CD4-positive, alpha-beta T cell treated with Interleukin-12 subunit alpha and Interleukin-12 subunit beta, for 1 hour (primary cell): ENCODE measurements around the gene OSBPL10.
"Not testable (repeated sequence)": the region's sequence is repeated elsewhere in the genome, so short reads cannot be mapped to it uniquely, and the experiment has no call there.

ENCODE experiments used
- DNase-seq: peaks from one replicate; pipeline ENCODE4 v3.0.0-alpha.2; 2020

Gene OSBPL10

DNA sequence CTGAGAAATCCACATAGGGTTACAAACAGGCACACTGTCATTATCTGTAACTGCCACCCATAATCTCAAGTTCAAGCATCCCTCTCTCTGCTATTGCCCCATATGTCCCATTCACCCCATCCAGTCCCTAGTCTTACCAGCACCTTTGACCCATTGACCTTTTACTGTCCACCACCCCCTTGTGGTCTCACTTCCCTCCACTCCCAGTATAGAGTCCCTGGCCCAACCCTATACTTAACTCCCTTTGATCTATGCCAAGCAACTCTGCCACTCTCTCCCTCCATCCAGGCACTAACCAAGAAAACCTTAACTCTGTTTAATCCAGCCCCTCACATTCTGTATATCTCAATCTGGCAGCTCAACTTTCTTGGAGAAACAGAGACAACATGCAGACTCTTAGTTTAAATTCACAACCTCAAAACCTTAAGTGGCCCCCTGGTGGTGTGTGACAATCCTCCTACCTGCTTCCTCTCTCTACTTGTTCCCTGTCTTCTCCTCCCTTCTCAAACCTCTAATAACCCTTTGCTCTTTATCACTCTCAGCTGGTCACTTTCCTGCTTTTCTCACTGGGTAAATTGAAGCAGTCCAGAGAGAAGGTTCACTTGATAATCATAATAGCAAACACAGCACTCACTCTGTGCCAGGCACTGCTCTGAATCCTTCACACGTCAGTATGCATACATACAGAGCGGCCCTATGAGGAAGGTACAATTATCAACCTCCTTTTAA lies 285.6 kb downstream of the OSBPL10 start:
- peak; percentile 29 for DNase-seq

DNA sequence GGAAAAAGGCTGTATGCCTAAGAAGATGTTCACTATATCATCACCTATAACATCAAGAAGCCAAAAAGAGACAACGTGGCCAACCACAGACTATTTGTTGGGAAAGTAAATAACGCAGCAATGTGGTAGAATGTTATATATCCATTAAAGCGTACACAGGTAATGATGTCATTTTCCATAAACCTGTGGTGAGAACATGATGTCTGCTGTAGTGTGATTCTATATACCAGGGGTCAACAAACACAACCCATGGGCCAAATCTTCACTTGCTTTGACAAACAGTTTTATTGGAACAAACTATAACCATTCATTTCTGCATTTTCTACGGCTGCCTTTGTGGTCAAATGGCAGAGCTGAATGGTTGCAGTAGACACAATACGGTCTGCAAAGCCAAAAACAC lies 287.7 kb downstream of the OSBPL10 start:
- no peak for DNase-seq

DNA sequence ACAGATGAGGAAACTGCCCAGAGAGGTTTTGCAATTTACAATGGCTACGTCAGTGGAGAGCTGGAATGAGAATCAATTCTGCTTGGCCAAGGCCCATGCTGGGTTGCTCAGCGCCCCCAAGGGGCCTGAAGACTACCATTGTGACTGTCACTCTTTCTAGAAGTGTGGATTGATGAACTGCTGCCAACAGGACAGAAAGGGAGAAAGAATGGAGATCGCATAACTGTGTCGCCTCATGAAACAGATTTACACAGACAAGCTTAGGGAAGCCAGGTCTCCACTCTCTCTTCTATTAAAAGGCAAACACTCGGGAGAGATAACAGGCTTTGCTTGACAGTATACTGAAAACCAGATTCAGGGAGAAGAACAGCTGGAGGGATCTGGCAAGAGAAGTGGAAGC lies 288.3 kb downstream of the OSBPL10 start:
- DNase-seq: no peak

DNA sequence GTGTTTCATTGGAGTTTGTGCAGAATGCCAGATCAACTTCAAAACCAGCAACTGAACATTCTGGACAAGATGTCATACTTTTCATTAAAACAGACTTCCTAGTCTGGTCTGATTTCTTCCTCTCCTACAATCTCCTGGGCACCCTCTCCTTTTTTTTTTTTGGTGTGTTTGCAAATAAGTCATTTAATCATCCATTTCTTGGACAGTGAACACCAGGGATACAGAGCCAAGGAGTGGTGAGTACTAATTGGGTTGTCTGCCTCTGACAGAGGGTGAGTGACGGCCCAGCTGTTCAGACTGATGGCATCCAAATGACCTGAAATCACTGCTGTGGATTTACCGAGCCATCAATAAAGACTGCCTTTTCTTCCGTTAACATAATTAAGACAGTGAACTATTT lies 290.3 kb downstream of the OSBPL10 start:
- no peak for DNase-seq

DNA sequence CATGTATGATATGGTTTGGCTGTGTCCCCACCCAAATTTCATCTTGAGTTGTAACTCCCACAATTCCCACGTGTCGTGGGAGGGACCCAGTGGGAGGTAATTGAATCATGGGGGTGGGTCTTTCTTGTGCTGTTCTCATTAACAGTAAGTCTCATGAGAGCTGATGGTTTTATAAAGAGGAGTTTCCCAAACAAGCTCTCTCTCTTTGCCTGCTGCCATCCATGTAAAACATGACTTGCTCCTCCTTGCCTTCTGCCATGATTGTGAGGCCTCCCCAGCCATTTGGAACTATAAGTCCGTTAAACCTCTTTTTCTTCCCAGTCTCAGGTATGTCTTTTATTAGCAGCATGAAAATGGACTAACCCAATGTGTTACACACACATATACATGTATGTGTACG lies 291.5 kb downstream of the OSBPL10 start:
- not testable (repeated sequence) for DNase-seq

DNA sequence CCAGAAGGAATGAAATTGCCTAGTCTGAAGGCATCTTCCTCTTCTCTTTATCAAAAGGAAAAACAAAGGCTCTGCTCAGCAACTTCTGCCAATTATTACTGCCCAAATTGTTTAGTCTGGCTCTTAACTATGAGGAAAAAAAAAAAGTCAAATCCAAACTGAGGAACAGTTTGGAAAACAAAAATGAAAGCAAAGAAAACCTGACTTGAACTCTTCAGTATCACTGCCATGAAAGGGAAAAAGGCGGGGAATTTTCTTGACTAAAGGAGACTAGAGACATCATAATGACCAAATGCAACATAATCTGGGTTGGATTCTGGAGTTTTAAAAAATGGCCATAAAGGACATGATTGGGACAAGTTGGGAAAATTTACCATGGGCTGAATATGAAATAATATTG lies 292.1 kb downstream of the OSBPL10 start:
- no peak for DNase-seq

DNA sequence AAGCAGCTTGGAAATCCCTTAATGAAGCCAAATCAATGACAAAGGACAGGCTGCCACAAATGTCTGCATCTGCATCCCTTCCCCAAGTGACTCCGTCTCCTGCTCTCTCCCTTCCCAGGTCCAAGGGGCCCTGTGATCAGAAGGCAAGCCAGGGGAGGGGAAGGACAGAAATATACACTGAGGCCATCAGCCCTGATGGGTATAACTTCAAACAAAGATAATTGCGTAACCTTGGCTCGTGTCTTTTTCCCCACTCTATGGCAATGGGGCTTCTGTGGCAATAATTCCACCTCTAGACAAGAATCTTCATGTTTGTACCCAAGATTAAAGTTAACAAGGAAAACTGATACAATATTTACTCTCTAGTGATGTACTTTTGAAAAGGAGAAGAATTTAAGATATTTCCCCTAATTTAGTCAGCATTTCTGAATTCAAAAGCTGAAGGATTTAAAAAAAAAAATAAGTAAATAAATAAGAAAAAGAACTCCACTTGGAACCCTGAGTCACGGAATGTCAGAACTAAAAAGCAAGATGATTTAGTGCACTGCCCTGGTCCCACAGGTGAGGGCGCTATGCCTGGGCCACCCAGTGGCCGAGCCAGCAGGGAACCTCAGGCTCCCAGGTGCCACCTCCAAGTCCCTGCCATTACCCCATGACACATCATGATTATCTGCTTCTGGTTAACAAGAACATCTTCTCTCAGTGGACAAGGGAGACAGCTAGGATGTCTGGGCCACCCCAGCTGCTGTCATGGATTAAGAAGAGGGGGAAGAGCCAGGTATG lies 293.9 kb downstream of the OSBPL10 start:
- no peak for DNase-seq

DNA sequence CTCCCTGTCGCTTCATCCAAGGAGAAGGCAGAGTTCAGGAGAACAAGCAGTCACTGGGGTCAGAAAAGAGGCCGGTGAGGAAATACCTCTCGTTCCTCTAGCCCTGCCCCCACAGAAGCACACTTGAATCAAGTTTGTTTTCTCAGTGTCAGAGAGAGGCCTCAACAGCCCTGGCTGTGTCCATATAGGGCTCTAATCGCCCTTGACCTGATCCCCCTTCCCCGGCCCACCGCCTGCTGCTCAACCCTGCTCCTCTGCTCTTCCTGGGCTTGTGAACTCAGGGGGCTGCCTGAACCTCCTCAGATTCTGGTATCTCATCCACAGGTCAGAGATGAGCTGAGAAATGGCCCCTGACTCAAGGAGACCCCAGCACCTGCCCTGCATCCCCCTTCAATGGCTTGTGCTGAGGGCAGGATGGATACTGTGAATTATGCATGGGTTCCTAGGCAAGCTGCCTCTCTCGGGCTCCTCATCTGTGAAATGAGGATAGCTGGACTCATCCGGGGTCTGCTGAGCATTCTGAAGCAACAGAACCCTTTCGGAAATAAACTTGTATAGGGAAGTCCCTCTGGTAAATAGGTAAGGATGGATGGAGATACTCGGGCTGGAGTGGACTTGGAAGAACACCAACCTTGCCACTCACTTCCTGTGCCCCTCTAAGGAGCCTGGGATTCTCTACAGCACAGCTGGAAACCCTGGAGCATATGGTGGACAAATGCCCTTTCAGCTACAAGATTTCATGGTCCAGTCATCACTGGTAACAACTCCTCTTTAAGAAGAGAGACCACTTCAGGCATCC lies 300.8 kb downstream of the OSBPL10 start:
- no peak for DNase-seq

DNA sequence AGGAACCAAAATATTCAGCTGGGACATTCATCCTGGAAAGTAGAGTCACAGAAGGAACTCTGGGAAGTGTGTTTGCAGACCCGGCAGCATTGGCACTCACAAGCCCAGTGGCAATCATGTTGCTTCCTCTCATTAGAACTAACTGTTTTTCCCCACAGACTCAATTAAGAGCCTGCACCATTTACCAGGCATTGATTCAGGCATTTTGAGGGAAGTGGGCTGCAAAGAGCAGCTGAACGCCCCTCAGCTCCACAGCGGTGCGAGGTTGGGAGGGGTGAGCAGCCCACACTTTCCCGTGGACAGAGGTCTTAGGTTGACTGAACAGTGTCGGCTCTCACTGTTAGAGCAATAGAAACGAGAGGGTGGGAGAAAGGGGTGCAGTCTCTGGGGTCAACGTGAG lies 304.5 kb downstream of the OSBPL10 start:
- DNase-seq: no peak

DNA sequence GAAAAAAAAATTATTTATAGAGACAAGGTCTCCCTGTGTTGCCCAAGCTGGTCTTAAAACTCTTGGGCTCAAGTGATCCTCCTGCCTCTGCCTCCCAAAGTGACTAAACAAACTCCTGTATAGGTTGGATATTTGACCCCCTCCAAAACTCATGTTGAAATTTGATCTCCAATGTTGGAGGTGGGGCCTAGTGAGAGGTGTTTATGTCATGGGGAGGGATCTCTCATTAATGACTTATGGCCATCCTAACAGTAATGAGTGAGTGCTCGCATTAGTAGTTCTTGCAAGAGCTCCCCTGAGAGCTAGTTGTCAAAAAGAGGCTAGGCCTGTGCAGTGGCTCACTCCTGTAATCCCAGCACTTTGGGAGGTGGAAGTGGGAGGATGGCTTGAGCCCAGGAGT lies 307.1 kb downstream of the OSBPL10 start:
- no peak for DNase-seq

DNA sequence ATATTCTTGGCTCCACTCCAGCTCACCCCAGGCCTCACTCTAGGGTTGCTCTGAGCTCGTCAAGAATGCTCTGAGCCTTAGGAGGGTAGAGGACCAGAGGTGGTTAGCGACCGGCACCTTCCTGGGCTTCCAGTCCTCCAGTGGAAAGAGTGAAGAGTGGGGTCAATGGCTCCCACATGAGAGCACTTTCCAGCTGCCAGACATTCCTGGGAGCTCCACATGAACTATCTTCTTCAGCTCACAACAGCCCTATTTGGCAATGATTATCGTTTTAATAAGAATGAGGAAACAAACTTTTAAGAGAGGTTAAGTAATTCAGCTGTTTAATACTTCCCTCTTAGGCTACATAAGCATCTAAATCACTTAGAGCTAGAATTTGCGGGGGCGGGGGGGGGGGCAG lies 309.1 kb downstream of the OSBPL10 start:
- DNase-seq: no peak

DNA sequence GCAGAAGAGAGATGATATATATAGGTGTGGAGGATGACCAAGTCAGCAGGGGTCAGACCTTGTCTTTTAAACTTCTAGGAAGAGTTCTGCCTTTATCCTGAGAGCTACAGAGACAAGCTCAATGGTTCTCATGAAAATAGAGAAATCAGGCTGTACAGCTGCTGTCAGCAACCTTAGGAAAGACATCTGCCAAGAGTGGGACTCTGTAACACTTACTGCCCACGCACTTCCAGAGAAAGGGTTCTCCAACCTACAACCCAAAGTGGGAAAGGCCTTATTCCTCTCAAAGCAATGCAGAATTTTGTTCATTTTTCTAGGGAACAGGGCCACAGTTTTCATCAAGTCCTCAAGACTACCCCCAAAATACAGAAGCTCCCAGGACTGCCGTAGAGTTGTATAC lies 309.6 kb downstream of the OSBPL10 start:
- no peak for DNase-seq

DNA sequence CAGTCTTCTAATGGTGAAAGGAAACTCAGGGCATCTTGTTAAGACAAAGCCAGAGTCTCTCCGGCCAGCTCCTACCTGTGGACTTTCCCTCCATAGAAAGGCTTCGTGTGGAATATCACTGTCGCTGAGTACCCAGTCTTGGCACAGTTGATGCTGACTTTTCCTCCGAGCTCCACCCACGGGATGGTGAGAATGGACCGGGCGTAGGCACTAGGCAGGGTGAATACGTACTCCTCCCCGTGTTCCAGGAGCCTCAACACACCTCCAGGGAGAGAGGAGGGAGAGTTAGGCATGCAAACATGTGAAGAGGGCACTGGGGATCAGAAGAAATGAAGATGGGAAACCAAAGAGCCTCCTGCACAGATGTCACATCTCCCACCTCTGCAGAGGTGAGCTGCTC lies 310.3 kb downstream of the OSBPL10 start:
- no peak for DNase-seq

DNA sequence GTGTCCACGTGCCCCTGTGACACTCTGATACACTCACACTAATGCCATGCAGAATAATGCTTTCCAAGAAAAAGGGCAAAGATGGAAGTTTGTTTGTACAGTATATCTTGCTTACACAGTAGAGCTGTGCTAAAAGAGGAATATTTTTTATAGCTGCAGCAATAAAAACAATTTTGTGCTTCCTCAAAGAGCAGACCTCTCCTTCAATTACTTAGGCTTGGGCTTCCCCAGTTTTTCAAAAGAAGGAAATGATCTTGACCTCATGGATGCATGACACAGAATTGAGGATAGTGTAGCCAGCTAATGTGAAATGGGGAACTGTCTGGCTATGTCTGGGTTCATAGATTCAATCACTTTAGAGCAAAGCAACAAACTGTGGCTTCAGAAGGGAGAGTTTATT lies 310.9 kb downstream of the OSBPL10 start:
- no peak for DNase-seq

DNA sequence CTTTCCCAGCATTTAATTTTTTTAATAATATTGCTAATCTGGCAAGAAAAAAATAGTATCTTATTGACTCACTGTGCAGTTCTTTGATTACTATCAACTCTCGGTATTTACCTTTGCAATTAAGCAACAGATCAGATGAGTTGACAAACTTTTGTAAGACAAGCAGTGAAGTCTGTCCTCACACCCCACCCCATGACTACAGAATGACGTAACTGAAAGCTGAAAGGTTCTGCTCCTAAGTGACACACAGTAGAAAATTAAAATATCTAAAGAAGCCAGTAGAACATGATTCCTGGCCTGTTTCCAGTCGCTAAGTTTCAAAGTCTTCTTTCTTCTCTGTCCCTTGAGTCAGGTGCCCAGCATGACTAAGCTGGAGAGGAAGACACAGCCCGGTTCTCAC lies 312.8 kb downstream of the OSBPL10 start:
- DNase-seq: no peak

DNA sequence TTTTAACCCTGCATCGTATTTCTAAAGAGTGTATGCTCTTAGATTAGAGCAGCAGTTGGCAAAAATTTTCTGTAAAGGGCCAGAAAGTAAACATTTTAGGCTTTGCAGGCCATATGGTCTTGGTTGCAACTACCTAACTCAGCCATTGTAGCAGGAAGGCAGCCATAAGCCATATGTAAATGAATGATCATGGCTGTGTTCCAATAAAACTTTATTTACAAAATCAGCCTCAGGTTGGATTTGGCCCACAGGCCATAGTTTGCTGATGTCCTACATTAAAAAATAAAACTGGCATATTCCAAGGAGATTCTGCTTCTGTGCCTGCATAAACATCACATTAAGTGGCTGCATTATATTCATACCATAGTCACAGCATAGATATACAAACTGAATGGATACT lies 313.5 kb downstream of the OSBPL10 start:
- DNase-seq: no peak

DNA sequence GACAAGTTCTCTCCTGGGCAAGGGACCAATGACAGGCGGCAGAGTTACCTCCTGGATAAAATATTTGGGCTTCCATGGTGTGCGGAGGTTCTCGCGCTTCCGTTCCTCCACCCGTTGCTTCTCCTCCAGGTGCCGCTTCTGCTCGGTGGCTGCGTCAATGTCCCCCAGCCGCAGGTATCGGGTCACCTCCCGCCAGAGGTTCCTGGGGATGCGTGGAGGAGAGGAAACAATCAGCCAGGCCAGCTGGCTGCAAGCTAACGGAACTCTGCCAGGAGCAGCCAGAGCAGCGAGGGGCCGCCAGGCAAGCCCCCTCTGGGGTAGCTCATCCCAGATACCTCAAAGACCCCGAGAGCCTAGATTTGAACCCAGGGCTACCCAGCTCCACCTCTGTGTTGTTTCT lies 317.0 kb downstream of the OSBPL10 start:
- DNase-seq: no peak

DNA sequence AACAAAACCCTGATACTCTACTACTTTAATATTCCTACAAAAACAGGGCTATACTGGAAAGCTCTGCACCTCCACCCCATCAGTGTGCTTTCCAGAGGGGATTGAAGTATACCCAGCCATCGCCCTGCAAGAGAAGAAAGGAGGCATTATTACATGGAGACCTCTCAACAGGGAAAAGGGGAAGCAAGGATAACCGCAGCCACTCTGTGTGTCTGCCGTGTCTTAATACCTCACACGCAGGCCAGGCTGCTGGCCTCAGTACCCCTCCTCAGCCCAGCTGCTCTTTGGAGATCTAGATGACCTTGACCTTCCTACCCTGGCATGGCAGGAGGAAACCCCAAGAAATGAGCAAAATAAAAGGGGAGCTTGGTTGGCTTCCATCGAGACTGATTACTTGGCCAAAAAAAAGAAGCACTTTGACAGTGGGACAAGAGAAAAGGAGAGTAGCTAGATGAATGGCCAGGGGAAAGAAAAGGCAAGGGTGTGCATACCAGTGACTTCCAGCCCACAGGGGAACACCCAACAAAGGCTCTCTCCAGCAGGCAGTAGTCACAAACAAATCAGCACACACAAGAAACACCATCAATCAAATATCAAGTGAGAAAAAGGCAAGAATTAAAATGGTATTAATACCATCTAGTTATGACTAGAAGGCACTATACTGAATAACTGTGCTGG lies 318.9 kb downstream of the OSBPL10 start:
- no peak for DNase-seq

DNA sequence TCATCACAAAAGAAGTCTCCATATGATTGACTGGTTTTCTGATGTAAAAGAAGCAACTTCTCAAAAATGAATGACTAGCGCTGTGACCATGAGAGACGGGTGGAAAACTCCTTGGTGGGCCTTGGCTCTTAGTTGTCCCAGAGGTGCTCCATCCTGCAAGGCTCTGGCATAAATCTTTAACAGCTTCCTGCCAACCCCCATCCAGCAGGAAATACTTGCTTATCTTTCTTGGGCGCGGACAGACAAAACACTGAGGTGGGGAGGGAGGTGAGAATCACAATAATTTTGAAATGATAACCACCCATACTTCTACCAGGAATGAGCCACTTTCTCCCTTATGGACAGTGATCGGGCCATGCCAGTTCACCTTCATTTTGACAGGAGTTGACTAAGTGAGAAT lies 319.8 kb downstream of the OSBPL10 start:
- no peak for DNase-seq

DNA sequence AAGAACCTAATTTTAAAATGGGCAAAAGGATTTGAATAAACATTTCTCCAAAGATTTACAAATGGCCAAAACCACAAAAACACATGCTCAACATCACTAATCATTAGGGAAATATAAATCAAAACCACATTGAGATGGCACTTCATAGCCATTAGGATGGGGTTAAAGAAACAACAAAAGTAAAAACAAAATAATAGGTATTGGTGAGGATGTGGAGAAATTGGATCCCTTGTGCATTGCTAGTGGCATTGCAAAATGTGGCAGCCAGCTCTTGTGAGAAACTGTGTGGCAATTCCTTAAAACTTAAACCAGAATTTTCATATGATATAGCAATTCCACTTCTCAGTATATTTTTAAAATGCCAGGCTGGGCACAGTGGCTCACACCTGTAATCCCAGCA lies 321.8 kb downstream of the OSBPL10 start:
- no peak for DNase-seq

DNA sequence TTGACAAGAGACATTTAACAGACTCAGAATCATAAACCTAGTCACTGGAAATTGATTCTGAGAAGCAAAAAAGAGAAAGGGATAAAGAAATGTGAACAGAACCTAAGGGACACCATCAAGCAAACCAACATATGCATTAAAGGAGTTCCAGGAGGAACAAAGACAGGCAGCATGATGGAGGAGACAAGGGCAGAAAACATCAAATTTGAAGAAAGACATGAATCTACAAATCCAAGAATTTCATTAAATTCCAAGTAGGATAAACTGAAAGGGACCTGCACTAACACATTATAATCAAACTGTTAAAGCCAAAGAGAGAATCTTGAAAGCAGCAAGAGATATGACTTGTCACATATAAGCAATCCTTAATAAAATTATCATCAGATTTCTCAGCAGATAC lies 326.1 kb downstream of the OSBPL10 start:
- DNase-seq: no peak

DNA sequence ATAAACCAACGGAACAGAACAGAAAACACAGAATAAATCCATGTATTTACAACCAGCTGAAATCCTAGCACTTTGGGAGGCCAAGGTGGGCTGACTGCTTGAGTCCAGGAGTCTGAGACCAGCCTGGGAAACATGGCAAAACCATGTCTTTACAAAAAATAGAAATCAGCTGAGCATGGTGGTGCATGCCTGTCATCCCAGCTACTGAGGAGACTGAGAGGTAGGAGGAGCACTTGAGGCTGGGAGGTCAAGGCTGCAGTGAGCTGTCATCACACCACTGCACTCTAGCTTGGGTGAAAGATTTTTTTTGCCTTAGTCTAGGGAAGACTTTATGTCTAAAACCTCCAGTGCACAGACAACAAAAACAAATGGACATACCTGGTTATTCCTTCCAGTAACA lies 327.6 kb downstream of the OSBPL10 start:
- no peak for DNase-seq

DNA sequence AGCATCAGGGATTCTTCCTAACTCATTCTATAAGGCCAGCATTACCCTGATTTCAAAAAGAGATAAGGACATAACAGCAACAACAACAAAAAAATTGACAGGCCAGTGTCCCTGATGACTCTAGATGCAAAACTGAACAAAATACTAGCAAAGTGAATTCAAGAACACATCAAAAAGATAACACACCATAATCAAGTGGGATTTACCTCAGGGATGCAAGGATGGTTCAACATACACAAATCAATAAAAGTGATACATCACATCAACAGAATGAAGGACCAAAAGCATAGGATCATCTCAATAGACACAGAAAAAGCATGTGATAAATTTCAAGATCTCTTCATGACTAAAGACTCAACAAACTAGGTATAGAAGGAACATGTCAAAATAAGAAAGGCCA lies 328.8 kb downstream of the OSBPL10 start:
- DNase-seq: no peak
